RWPE2 (cell line): ENCODE measurements around the gene MAEA.

Source experiments
- ATAC-seq: fragments of 200-7000 bp; cut with Tn5 transposase; 3 replicates; pipeline ENCODE4 v1.9.1; 2021; ENCODE audit warnings: low read depth
- DNase-seq: peaks from one replicate; pipeline ENCODE4 v3.0.0-alpha.2; 2020; ENCODE audit warnings: low spot score
- H3K27ac ChIP-seq: fragments of 450-650 bp; 2 replicates; pipeline ENCODE4 v1.5.1; 2017; ENCODE audit warnings: mild to moderate bottlenecking; ENCODE audit not compliant: poor library complexity, severe bottlenecking
- H3K27me3 ChIP-seq: fragments of 250-450 bp; sonication (Bioruptor Pico); 2 replicates; pipeline ENCODE4 v1.5.1; 2021; ENCODE audit warnings: mild to moderate bottlenecking, moderate library complexity; ENCODE audit not compliant: insufficient read depth, poor library complexity, severe bottlenecking
- H3K36me3 ChIP-seq: fragments of 250-450 bp; sonication (Bioruptor Pico); 2 replicates; pipeline ENCODE4 v1.5.1; 2020; ENCODE audit warnings: low read depth, mild to moderate bottlenecking, moderate library complexity
- H3K4me1 ChIP-seq: fragments of 250-450 bp; sonication (Bioruptor Pico); 2 replicates; pipeline ENCODE4 v1.5.1; 2021; ENCODE audit warnings: mild to moderate bottlenecking, moderate library complexity; ENCODE audit not compliant: insufficient read depth, poor library complexity, severe bottlenecking
- H3K4me3 ChIP-seq: fragments of 250-450 bp; sonication (Bioruptor Pico); 2 replicates; pipeline ENCODE4 v1.5.1; 2021; ENCODE audit warnings: mild to moderate bottlenecking, moderate library complexity; ENCODE audit not compliant: severe bottlenecking
- H3K9me3 ChIP-seq: fragments of 250-450 bp; sonication (Bioruptor Pico); 2 replicates; pipeline ENCODE4 v1.5.1; 2021; ENCODE audit warnings: mild to moderate bottlenecking, moderate library complexity; ENCODE audit not compliant: severe bottlenecking
- TF ChIP-seq, protein P1 (sequence below): fragments of 450-650 bp; IDR thresholded peaks from one replicate; pipeline ENCODE4 v1.5.1; 2017; ENCODE audit warnings: mild to moderate bottlenecking, moderate library complexity; ENCODE audit not compliant: poor library complexity, severe bottlenecking

MAEA gene

DNA sequence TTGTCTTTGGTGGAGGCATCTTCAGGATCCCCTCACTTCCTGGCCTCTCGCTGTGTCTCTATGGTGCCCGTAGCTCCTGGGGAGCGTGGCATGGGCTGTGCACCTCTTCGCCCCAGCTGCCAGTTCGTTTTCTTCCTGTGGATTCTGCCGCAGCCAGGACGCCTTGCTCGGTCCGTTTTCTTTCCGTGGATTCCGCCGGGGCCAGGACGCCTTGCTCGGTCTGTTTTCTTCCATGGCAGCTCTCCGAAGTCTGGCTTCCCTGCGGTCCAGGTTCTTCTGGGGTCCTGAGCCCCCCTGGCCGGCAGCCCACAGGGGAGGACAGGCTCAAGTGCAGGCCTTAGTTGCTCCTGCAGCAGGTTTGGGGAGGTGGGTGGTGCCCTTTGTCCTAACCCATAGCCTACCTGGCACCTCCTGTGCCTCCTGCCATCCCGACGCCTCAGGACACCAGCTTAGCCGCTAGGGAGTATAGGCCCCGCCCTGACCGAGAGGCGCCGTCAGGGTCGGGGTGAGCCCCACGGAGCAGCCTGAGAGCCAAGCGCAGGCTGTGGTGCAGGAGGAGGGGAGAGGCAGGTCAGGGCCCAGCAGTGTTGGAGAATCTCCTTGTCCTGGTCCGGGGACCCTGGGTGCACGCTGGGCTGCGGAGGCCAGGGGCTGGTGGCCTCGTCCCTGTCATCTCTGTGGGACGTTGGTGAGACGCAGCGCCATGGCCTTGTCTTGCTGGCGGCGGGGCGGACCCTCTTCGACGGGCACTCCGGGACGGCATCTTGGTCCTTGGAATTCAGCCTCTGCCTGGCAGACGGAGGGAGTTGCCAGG, 84.4 kb downstream of the MAEA start:
- Histone ChIP-seq H3K4me3 (no peak overlapping the region), H3K27me3 (no peaks in the 10 kb centered on the region), H3K4me1 (no peaks in the 10 kb centered on the region), H3K36me3 (peaks cover 8% of the 10 kb centered on the region), H3K9me3 (no peaks in the 10 kb centered on the region), H3K27ac (no peak overlapping the region)
- TF ChIP-seq, protein P1, sequence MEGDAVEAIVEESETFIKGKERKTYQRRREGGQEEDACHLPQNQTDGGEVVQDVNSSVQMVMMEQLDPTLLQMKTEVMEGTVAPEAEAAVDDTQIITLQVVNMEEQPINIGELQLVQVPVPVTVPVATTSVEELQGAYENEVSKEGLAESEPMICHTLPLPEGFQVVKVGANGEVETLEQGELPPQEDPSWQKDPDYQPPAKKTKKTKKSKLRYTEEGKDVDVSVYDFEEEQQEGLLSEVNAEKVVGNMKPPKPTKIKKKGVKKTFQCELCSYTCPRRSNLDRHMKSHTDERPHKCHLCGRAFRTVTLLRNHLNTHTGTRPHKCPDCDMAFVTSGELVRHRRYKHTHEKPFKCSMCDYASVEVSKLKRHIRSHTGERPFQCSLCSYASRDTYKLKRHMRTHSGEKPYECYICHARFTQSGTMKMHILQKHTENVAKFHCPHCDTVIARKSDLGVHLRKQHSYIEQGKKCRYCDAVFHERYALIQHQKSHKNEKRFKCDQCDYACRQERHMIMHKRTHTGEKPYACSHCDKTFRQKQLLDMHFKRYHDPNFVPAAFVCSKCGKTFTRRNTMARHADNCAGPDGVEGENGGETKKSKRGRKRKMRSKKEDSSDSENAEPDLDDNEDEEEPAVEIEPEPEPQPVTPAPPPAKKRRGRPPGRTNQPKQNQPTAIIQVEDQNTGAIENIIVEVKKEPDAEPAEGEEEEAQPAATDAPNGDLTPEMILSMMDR, result no peak
- no peak for ATAC-seq
- DNase-seq, result peak; percentile 47

- Histone ChIP-seq H3K27ac (no peak overlapping the region), H3K27me3 (no peaks in the 10 kb centered on the region), H3K4me1 (no peaks in the 10 kb centered on the region), H3K9me3 (no peaks in the 10 kb centered on the region), H3K36me3 (peaks cover 8% of the 10 kb centered on the region), H3K4me3 (no peak overlapping the region)
- ATAC-seq, result no peak
- TF ChIP-seq, protein P1, result no peak
- peak; percentile 46 for DNase-seq
Measured at GRCh38 chr4:1374706-1375045, 85.0 kb downstream of the MAEA start.

GRCh38 chr4:1375051-1375721, 85.5 kb downstream of the MAEA start:
- H3K4me3 ChIP-seq, result no peak overlapping the region
- H3K4me1 ChIP-seq, result no peaks in the 10 kb centered on the region
- H3K36me3 ChIP-seq, result peaks cover 8% of the 10 kb centered on the region
- H3K27me3 ChIP-seq, result no peaks in the 10 kb centered on the region
- H3K9me3 ChIP-seq, result no peaks in the 10 kb centered on the region
- DNase-seq (peak; percentile 58), ATAC-seq (no peak)
- no peak overlapping the region for H3K27ac ChIP-seq
- TF ChIP-seq, protein P1, result no peak

DNA sequence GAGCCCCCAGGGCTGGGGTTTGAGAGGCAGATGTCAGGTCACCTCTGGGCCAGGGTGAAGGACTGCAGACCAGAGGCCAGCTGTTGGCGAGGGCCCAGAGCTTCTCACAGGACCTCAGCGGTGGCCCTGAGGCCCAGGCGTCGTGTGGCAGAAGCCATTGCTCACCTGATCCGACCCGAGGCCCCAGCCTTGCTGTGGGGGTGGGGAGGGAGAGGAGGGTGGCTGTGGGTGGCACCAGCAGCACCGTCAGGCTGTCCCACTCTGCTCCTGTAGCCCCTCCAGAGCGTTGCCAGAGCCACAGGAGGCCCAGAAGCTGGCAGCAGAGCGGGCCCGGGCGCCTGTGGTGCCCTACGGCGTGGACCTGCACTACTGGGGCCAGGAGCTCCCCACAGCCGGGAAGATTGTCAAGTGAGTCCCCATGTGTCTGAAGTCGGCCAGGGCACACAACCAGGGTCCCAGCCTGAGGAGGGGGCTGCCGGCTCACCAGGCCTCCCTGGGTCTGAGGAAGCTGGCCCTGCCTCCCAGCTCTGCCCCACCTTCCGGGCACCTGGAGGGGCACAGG, 86.2 kb downstream of the MAEA start:
- Histone ChIP-seq H3K4me3 (no peak overlapping the region), H3K36me3 (peaks cover 8% of the 10 kb centered on the region), H3K9me3 (no peaks in the 10 kb centered on the region), H3K27me3 (no peaks in the 10 kb centered on the region), H3K27ac (no peak overlapping the region), H3K4me1 (no peaks in the 10 kb centered on the region)
- DNase-seq (peak; percentile 45), ATAC-seq (no peak)
- TF ChIP-seq, protein P1, result no peak
